Endothelial cell of umbilical vein (primary cell): Measurements from ENCODE around the gene ANKRD13B. TPM values are rescaled to one million over a fixed set of nuclear protein-coding genes. Genes with fewer than 3 reads are reported as not detected.

ENCODE experiments used
- BruUV-seq: library from RNA; stranded (reverse); fragments of 400-500 nt; replicated peaks from 2 replicates; lab custom pipeline; 2021; lab: Mats Ljungman, UMichigan
- CTCF ChIA-PET: fragments of 300-600, 350-600 bp; sonication (Branson Sonifier 250); formaldehyde crosslinking; loops from one replicate; lab custom pipeline; 2021; ENCODE audit warnings: antibody characterized with exemption, inconsistent platforms; lab: Charles Lee
- POLR2A ChIA-PET: fragments of 300-600, 350-600 bp; sonication (Branson Sonifier 250); formaldehyde crosslinking; loops from one replicate; lab custom pipeline; 2021; ENCODE audit warnings: antibody characterized with exemption, inconsistent platforms; lab: Charles Lee
- DNase-seq: peaks from one replicate; pipeline ENCODE4 v3.0.0-alpha.2; 2011; ENCODE audit warnings: low read depth, low spot score
- FAIRE-seq: peaks from 2 replicates; lab custom pipeline; 2011; peaks lifted over from hg19 to GRCh38; lab: Jason Lieb, UNC
- H2AFZ ChIP-seq: 2 replicates; pipeline ENCODE4 v1.6.0; 2012; ENCODE audit warnings: low read depth, low read length, control low read depth, inconsistent platforms
- H3K27ac ChIP-seq: 2 replicates; pipeline ENCODE4 v1.5.1; 2011; ENCODE audit warnings: low read depth, mild to moderate bottlenecking, control low read depth, low read length, moderate library complexity; ENCODE audit not compliant: insufficient read depth
- H3K27me3 ChIP-seq, 2 experiments: 2 replicates each; pipeline versions ENCODE4 v1.6.0 to v1.6.1; 2011; ENCODE audit warnings: low read length in 2 of 2, mixed read lengths in 1 of 2; ENCODE audit not compliant: control insufficient read depth in 2 of 2, insufficient read depth in 2 of 2
- H3K36me3 ChIP-seq, 2 experiments: 2 replicates in 1 of 2; 3 replicates in 1 of 2; pipeline ENCODE4 v1.5.1; 2011; ENCODE audit warnings: low read length in 2 of 2, mild to moderate bottlenecking in 1 of 2, moderate library complexity in 1 of 2; ENCODE audit not compliant: control insufficient read depth in 2 of 2, insufficient read depth in 2 of 2; ENCODE audit errors: extremely low read depth in 1 of 2
- H3K4me1 ChIP-seq: 3 replicates; pipeline ENCODE4 v1.5.1; 2011; ENCODE audit warnings: mild to moderate bottlenecking, low read length; ENCODE audit not compliant: control insufficient read depth, insufficient read depth; ENCODE audit errors: extremely low read depth
- H3K4me2 ChIP-seq: 2 replicates; pipeline ENCODE4 v1.6.1; 2011; ENCODE audit warnings: low read length, control low read depth, mixed read lengths; ENCODE audit not compliant: insufficient read depth
- H3K4me3 ChIP-seq, 3 experiments: fragments of 200-600 bp in 1 of 3; sonication (generic), shearing (Covaris generic) in 1 of 3; replicated peaks in 1 of 3; 2 replicates each; pipeline ENCODE4 v1.5.1; 2011 to 2016; ENCODE audit warnings: control low read depth in 3 of 3, low read length in 3 of 3, mild to moderate bottlenecking in 2 of 3, inconsistent platforms in 1 of 3, low read depth in 1 of 3, moderate library complexity in 1 of 3; ENCODE audit not compliant: insufficient read depth in 1 of 3
- H3K79me2 ChIP-seq: 2 replicates; pipeline ENCODE4 v1.6.0; 2012; ENCODE audit warnings: low read length, inconsistent platforms; ENCODE audit not compliant: control insufficient read depth, insufficient read depth
- H3K9ac ChIP-seq: replicated peaks from 2 replicates; pipeline ENCODE3; 2011; ENCODE audit warnings: low read length, control low read depth; ENCODE audit not compliant: insufficient read depth; ENCODE audit errors: extremely low read depth
- H3K9me1 ChIP-seq: replicated peaks from 3 replicates; pipeline ENCODE4 v1.6.0; 2011; ENCODE audit warnings: mild to moderate bottlenecking, low read length; ENCODE audit not compliant: control insufficient read depth, insufficient read depth; ENCODE audit errors: extremely low read depth
- H3K9me3 ChIP-seq: replicated peaks from 2 replicates; pipeline ENCODE4 v1.5.1; 2012; ENCODE audit warnings: low read length, inconsistent platforms; ENCODE audit not compliant: control insufficient read depth, insufficient read depth
- H4K20me1 ChIP-seq: replicated peaks from 2 replicates; pipeline ENCODE3; 2011; ENCODE audit warnings: mild to moderate bottlenecking, low read length; ENCODE audit not compliant: control insufficient read depth, insufficient read depth; ENCODE audit errors: extremely low read depth
- EZH2 ChIP-seq: IDR thresholded peaks from 2 replicates; pipeline ENCODE4 v1.6.1; 2012; ENCODE audit warnings: borderline replicate concordance, low read depth, mild to moderate bottlenecking, moderate library complexity, low read length, inconsistent platforms; ENCODE audit not compliant: severe bottlenecking
- FOS ChIP-seq: IDR thresholded peaks from 2 replicates; pipeline ENCODE4 v1.6.1; 2011; ENCODE audit warnings: mild to moderate bottlenecking, low read length, moderate library complexity, borderline replicate concordance; ENCODE audit not compliant: insufficient read depth
- GATA2 ChIP-seq: IDR thresholded peaks from 2 replicates; pipeline ENCODE4 v1.7.0; 2011; ENCODE audit warnings: low read depth, mild to moderate bottlenecking, moderate library complexity, mixed read lengths, low read length; ENCODE audit not compliant: insufficient read length, insufficient read depth
- MYC ChIP-seq: IDR thresholded peaks from one replicate; pipeline ENCODE4 v1.6.1; 2011; ENCODE audit warnings: mild to moderate bottlenecking, low read depth, low read length
- POLR2A ChIP-seq: IDR thresholded peaks from 2 replicates; pipeline ENCODE4 v1.6.1; 2012; ENCODE audit warnings: low read depth, mild to moderate bottlenecking, control low read depth, low read length
- dilution Hi-C: fragments of 300-500 bp; cut with MboI; formaldehyde crosslinking; loops from one replicate; pipeline ENCODE4 v1.15.0; 2019; ENCODE audit warnings: low sequenced_read_pairs; ENCODE audit not compliant: extremely low pct_ligation_motif_present
- intact Hi-C: fragments of 100-400 bp; cut with micrococcal nuclease; formaldehyde crosslinking; loops from one replicate; pipeline ENCODE4 v1.10.0; 2022
- polyA plus RNA-seq, 4 experiments: library from polyadenylated mRNA; depleted of rRNA in 3 of 4; stranded (reverse) in 3 of 4; unstranded in 1 of 4; fragments of >200 nt; gene quantifications; 2 replicates each; pipeline versions ENCODE4 v1.2.1 to v1.2.3, GENCODE V29; 2011 to 2012; ENCODE audit warnings: missing spikeins in 1 of 4
- total RNA-seq: library from RNA; stranded (reverse); gene quantifications from 2 replicates; pipeline ENCODE4 v1.2.3, GENCODE V29; 2021
- TF ChIP-seq, protein P1 (sequence below): IDR thresholded peaks from 2 replicates; pipeline ENCODE4 v1.6.1; 2011; ENCODE audit not compliant: insufficient read depth, insufficient read length
- TF ChIP-seq, protein P2 (sequence below), 2 donors: IDR thresholded peaks; 1 replicate in 1 of 2; 2 replicates in 1 of 2; pipeline ENCODE4 v1.5.1; 2011; ENCODE audit warnings: low read length in 2 of 2, mild to moderate bottlenecking in 2 of 2, moderate library complexity in 2 of 2, control low read depth in 1 of 2, inconsistent platforms in 1 of 2, low read depth in 1 of 2; ENCODE audit not compliant: insufficient read depth in 1 of 2; ENCODE audit errors: extremely low read depth in 1 of 2

The ANKRD13B gene
- total and polyA plus RNA-seq, 2 donors (not counting 3 experiments of a cell fraction or from before 2014, with no cell fraction given), result 21.1 to 23.2 TPM

DNA sequence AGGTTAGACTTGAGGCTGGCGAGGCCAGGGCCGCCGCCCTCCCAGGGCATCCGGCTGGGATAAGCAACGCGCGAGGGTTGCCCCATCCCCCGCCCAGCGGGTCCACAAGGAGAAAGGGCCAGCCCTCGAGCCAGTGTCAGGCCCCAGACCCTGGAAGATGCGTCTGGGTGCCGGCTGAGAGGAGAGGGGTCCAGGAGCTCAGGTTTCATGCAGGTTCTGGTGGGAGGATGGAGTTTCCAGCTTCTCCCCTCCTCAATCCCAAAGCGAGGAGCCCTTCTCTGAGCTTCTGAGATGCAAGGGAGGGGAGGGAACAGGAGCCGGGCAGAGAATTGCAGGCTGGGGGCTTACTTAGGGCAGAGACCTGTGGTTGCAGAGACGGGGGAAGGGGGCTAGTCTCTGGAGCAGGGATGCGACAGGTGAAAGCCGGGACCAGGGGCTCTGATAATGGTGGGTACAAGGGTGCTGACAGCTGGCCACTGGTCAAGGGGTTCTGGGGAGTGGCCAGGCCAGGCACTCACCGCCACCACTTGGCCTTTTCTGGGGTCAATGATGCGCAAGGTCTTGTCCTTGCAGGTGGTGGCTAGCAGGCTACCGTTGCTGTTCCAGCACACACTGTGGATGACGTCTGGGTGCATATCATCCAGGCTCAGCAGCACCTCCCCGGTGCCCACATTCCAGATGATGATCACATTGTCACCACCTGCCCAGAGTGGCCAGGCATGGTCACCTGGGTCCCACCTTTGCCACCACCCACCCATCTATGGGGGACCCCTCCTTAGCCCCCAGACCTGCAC lies 25.5 kb downstream of the ANKRD13B start:
- Histone ChIP-seq H3K36me3 (no peaks in the 10 kb centered on the region), H3K9me1 (no peaks in the 10 kb centered on the region), H3K27me3 (no peaks in the 10 kb centered on the region), H3K9ac (no peak overlapping the region), H3K9me3 (no peaks in the 10 kb centered on the region), H2AFZ (peak overlapping the region; percentile 69), H3K4me3 (no peak overlapping the region), H3K4me1 (peaks cover 33% of the 10 kb centered on the region), H3K27ac (no peak overlapping the region), H3K79me2 (no peaks in the 10 kb centered on the region), H3K4me2 (peak overlapping the region; percentile 43), H4K20me1 (no peaks in the 10 kb centered on the region)
- intact Hi-C loops (loop anchor here (1.0 to 5.0 kb wide), 4 partner anchors 22 to 161 kb away; partner anchors contain the start of genes ABHD15 and TP53I13), dilution Hi-C loops (no loop called here)
- ChIA-PET POLR2A (interaction anchor here (0.6 to 1.0 kb wide), 2 partner anchors 38 to 161 kb away, joined by 3 read pairs; no protein-coding TSS in a partner anchor), CTCF (interaction anchor here (0.6 to 6.9 kb wide), 36 partner anchors 9 to 487 kb away, joined by 3 to 120 read pairs (median 8); partner anchors contain the start of genes ABHD15, ANKRD13B, SSH2 and TP53I13)
- no peak for TF ChIP-seq MYC
- no peak for TF ChIP-seq EZH2
- BruUV-seq, result no TSS peak
- no peak for DNase-seq
- FAIRE-seq, result no peak

DNA sequence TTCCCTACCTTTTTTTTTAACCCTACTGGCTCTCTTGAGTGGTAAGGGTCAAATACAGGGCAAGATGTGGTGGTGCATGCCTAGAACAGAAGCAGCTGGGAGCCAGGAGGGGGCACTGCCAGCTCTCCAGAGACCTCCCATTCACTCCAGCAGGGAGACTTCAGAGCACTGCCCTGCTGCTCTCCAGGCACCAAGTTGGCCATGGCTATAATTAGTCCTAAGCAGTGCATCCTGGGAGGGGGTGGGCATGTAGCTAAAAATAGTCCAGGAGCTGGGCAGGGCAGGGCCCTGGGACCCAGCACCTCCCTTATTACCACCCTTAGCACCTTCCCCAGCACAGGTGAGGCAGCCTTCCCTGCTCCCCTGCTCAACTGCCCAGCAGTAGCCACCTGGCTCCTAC lies 26.3 kb downstream of the ANKRD13B start:
- FAIRE-seq, result peak; percentile 81
- H3K36me3 ChIP-seq, result no peaks in the 10 kb centered on the region
- peak; percentile 42 for DNase-seq
- no peaks in the 10 kb centered on the region for H3K79me2 ChIP-seq
- BruUV-seq, result no TSS peak
- peaks cover 27% of the 10 kb centered on the region for H3K4me1 ChIP-seq
- intact Hi-C loops, result loop anchor here (1.0 to 5.0 kb wide), 4 partner anchors 22 to 160 kb away; partner anchors contain the start of genes ABHD15 and TP53I13
- H3K9me3 ChIP-seq, result no peaks in the 10 kb centered on the region
- no peak overlapping the region for H2AFZ ChIP-seq
- H3K9me1 ChIP-seq, result no peaks in the 10 kb centered on the region
- dilution Hi-C loops, result no loop called here
- no peak overlapping the region for H3K4me3 ChIP-seq
- TF ChIP-seq, protein P1, sequence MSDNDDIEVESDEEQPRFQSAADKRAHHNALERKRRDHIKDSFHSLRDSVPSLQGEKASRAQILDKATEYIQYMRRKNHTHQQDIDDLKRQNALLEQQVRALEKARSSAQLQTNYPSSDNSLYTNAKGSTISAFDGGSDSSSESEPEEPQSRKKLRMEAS, result no peak
- TF ChIP-seq FOS, result no peak
- no peak for TF ChIP-seq POLR2A
- no peak for TF ChIP-seq MYC
- TF ChIP-seq, protein P2, sequence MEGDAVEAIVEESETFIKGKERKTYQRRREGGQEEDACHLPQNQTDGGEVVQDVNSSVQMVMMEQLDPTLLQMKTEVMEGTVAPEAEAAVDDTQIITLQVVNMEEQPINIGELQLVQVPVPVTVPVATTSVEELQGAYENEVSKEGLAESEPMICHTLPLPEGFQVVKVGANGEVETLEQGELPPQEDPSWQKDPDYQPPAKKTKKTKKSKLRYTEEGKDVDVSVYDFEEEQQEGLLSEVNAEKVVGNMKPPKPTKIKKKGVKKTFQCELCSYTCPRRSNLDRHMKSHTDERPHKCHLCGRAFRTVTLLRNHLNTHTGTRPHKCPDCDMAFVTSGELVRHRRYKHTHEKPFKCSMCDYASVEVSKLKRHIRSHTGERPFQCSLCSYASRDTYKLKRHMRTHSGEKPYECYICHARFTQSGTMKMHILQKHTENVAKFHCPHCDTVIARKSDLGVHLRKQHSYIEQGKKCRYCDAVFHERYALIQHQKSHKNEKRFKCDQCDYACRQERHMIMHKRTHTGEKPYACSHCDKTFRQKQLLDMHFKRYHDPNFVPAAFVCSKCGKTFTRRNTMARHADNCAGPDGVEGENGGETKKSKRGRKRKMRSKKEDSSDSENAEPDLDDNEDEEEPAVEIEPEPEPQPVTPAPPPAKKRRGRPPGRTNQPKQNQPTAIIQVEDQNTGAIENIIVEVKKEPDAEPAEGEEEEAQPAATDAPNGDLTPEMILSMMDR (IDR thresholded peaks at IDR 0.05; ENCODE audit: extremely low read depth in 1 of 2, insufficient read depth in 1 of 2, low read depth in 1 of 2, low read length in 2 of 2), result peak; percentile 45 to 63
- no peak for TF ChIP-seq GATA2
- POLR2A ChIA-PET, result no interaction called here
- H3K9ac ChIP-seq, result no peak overlapping the region
- CTCF ChIA-PET, result interaction anchor here (0.8 to 6.9 kb wide), 10 partner anchors 8 to 475 kb away, joined by 3 to 120 read pairs (median 74); partner anchors contain the start of genes ANKRD13B and SSH2
- H3K4me2 ChIP-seq, result no peak overlapping the region
- H3K27me3 ChIP-seq, result no peaks in the 10 kb centered on the region
- no peak overlapping the region for H3K27ac ChIP-seq
- no peaks in the 10 kb centered on the region for H4K20me1 ChIP-seq
